ENCODE data around the gene SHC2.

DNA sequence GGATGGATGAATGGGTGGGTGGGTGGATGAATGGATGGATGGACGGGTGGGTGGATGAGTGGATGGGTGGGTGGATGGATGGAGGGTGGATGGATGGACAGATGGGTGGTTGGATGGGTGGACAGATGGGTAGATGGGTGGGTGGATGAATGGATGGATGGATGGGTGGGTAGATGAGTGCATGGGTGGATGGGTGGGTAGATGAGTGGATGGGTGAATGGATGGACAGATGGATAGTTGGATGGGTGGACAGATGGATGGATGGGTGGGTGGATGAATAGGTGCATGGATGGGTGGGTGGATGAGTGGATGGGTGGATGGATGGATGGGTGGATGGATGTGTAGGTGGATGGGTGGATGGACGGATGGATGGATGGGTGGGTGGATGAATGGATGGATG lies 17.8 kb downstream of the SHC2 start:
- no peak for TF ChIP-seq CTCF (IDR thresholded peaks at IDR 0.05)
- TF ChIP-seq EP300 (IDR thresholded peaks at IDR 0.05) = no peak
